GM19023 (cell line): ENCODE measurements around the gene EPHA5.

ENCODE experiments used
- ATAC-seq: cut with Tn5 transposase; IDR thresholded peaks from one replicate; pipeline ENCODE4 v1.9.1; 2021; ENCODE audit warnings: mild to moderate bottlenecking, moderate library complexity; ENCODE audit not compliant: unreplicated experiment

Gene EPHA5

DNA sequence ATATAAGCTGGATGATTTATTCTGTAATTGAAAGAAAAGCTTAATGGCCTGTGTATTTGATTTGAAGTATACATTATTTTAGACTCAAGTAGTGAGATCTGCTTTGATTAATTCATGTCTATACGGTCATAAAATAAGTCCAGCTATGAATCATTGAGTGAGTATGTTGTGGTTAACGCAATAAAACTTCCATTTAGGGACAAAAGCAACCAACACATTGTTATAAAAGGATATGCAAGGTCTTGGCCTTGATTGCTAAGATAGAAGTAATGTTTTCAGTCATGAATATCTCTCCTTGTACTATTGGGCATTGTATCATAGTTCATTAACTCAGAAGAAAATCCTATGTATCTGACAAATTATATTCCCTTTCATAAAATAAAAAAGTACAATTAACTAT is 162.1 kb downstream of the EPHA5 start:
- no peak for ATAC-seq

DNA sequence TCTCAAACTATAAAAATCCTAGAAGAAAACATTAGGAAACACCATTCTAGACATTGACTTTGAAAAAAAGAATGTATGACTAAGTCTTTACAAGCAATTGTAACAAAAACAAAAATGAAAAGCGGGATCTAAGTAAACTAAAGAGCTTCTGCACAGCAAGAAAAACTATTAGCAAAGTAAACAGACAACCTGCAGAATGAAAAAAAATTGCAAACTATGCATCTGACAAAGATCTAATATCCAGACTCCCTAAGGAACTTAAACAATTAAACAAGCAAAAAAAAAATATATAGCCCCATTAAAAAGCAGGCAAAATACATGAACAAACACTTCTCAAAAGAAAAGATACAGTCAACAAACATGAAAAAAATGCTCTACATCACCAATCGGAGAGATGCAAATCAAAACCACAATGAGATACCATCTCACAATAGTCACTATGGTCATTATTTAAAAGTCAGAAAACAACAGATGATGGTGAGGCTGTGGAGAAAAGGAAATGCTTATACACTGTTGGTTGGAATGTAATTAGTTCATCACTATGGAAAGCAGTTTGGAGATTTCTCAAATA is 168.1 kb downstream of the EPHA5 start:
- no peak for ATAC-seq

DNA sequence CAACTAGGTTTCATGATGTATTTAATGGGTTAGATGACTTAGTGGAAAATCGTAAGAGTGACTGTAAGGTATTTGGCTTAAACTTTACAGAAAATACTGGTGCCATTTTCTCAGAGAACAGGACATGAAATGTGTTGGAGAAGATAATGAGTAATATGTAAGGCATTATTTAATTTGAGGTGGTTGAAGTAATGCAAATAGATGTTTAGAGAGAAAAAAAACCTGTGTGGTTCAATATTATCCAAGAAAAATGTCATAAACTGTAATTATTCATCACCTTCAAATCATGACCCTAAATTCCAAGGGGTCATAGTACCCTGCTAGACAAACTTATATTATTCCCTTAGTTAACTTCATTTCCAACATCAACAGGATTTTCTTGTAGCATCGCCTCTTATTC is 171.7 kb downstream of the EPHA5 start:
- ATAC-seq: no peak

DNA sequence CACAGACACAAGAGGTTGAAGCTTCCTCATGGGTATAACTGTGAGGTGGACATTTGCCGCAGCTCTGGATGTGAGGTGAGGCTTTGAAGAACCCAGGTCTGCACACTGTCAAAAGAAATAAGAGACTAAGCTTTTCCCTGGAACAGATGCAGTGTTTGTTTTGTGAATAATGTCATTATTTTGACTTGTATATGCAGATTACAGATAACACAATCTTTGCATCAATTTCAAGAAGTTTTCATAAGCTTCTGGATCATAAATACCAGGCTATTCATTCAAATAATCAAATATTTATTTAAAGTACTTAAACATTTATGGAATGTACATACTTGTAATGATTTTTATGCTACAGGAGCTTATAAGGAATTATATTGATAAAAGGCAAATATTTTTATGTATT is 174.8 kb downstream of the EPHA5 start:
- ATAC-seq: no peak

DNA sequence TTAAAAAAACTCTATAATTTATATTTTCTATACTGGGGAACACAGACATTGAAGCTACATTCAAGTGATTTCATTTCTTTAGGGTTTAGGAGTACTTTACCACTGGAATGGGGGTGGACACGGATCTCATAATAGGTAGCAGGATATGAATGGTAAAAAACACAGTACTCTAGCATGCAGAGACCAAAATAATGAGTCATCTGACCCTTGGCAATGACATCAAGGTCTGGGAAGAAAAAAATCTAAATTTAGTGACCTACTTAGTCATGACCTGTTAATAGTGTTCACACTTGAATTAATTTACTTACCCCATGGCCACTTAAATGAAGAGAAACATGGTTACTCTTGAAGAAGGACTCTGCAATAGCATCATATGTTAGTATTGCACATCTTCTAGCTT is 187.9 kb downstream of the EPHA5 start:
- ATAC-seq: no peak

DNA sequence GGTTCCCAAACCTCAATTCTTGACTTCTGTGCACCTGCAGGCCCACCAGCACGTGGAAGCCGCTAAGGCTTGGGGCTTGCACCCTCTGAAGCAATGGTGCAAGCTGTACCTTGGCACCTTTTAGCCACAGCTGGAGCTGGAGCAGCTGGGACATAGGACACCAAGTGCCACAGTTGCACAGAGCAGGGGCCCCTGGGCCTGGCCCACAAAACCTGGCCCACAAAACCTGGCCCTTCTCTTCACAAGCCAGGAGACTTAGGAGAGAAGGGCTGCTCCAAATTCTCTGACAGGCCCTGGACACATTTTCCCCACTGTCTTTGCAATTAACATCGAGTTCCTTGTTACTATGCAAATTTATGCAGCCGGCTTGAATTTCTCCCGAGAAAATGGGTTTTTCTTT is 197.8 kb downstream of the EPHA5 start:
- no peak for ATAC-seq

DNA sequence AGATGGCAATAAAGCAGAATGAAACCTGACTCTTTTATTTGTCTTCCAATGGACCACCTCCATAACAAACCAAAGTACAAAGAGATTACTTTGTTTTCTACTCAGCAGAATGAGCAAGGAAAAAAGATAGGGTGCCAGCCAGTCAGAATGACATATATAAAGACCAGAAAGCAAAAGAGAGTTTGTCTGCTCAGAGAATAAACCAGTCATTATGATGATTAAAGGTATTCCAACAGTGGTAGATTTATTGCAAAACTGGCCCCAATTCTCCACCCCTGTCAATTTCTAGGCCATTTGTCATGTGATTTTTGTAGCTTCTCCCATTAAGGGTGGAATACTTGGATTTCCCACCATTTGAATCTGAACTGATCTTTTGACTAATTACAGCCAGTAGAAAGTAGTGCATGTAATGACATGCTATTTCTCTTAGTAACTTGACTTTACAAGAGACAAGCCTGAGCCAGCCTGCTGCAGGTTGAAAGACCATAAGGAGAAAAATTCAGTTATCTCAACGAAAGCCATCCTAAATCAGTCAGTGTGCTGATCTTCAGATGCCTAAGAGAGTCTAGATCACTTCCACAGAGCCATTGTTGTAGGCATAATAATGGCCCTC is 203.1 kb downstream of the EPHA5 start:
- no peak for ATAC-seq

DNA sequence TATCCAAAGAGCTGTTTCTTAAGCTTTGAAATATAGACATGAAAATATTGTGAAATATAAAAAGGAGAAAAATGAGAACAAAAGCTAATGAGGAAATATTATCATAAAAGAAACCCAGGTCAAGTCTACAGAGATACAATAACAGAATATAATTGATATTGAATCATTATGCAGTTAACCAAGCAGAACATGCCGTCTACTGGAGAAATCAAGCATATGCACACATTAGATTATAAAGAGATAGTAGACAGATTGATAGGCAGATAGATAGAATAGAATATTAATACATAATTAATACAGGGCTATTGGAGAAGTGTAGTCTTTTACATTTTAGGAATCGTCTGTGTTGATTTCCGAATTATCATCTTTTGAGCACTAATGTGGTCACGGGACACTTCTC is 208.5 kb downstream of the EPHA5 start:
- ATAC-seq: no peak

DNA sequence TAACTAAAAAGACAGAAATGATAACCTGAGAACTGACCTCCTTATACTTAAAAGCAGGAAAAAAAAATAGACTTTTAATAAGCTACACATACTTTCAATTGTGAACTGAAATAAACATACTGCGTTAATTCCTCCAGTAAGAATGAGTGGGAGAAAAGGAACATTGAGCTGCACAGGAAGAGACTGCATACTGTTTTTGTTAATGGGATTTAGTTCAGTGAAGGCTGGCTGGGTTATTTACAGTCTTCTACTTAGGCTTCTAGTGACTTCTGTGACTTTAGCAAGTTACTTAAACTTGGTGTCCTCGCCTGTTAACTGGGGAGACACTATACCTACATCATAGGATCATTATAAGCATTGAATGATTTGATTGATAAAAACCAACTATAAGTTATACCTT is 213.3 kb downstream of the EPHA5 start:
- ATAC-seq: no peak

DNA sequence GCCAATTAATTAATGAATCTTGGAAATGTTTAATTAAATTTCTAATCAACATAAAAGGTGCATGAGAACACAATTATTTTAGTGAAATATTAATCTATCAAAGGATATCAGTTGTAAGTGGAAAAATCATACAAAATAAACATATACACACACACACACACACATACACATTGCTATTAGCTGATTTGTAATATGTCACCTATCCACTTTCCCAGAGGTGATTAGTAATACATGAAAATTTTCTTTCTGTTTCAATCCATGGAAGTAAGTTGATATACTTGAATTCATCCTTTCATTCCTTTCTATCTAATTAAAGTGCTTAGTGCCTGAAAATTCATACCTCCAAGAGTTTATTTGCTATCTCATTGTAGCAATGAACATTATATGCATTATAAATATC is 213.7 kb downstream of the EPHA5 start:
- ATAC-seq: no peak

DNA sequence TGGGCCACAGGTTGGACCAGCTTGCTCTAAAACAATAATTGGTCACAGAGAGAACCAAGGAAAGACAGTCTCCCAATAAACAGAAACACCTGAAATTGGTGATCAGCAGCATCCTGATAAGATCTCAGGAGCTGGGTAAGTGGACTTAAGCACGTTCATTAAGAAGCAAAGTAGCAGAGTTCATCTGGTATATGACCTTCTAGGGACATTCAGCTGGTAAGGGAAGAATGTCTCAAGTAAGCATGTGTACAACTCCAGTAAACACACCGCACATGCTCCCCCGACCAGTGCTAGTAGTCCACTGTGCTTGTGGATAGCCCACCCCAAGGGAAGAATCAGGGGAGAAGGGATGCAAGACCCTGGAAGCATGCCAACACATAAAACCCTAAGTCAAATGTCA is 216.9 kb downstream of the EPHA5 start:
- no peak for ATAC-seq

DNA sequence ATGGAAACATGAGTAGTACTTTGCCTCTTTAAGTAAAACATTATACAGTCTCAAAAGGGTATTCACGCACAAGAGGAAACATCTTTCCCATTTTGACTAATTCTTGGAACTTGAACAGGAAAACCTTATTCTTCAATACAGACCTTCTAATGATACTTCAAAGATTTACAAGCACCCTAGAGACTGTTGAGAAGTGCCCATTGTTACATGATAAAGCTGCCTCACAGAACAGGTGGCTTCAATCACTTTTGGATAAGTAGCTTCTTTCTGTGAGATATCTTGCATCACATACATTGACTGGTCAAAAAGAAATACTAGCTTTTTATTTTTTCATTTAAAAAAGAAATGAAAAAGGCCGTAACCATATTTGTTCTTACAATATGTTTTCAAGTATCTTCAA is 219.4 kb downstream of the EPHA5 start:
- no peak for ATAC-seq

DNA sequence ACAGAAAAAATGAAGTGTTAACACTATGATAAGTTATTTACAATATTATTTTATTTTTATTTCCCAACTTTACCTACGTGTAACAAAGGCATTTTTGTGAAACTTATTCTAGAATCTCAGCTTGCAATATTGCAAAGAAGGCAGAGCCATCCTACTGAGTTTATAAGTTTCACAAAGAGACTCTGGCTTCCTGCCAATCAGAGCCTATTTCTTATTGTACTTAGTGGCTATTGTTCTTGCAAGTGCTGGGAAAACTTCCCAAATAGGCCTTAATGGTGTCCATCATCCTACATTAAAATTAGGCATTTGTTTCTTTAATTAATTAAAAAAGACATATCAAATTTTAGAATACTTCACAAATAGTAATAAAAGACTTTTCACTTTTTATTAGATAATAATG is 233.2 kb downstream of the EPHA5 start:
- ATAC-seq: no peak

DNA sequence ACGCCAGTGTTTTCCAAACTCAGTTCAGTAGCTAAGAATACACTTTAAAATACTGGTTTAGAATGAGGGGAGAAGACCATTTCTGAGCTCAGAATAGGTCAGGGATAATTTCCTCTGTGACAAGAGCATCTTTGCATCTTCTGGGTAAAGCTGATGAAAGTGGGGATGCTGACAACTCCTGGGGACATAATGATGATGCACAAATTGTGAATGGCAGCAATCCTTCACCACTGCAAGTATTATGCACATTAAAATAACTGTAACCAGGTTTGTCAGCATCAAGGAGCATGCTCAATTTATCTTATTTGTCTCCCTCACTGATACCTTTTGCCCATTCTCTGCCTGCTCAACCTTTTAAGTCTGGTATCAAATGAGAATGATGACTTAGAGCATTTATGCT is 248.2 kb downstream of the EPHA5 start:
- ATAC-seq: no peak

DNA sequence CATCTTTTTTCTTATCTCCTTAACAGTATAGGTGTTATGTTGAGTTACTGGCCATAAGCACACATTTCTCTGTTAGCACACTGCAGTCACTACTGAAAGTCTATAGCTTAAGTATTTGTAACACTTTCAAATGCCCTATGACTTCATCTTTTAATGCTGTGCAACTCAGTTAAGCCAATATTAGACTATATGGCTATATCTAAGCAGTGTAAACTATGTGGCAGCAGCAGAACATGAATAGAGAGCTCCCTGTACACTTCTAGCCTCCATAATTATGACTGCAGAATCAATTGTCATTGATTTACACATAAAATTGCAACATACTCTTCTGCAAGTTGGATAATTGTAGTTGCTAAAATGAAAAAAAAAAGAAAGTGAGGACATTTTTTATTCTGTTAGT is 250.3 kb downstream of the EPHA5 start:
- ATAC-seq: no peak

DNA sequence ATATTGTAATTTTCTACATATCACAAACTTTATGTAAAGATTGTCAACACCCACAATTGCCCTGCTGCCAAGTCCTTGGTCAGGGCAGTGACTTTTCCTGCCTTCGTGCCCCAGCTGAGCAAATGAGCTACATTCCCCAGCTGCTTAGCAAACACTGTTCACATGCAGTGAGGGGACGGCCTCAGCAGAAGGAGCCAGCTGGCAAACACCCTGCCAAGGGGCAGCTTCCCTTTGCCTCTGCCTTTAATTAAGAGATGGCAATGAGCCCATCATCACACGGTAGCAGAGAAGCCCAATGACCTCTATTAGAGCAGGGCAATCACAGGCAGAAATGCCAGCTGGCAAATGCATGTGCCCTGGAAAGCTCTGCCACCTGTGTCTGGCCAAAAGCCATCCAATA is 253.4 kb downstream of the EPHA5 start:
- no peak for ATAC-seq

DNA sequence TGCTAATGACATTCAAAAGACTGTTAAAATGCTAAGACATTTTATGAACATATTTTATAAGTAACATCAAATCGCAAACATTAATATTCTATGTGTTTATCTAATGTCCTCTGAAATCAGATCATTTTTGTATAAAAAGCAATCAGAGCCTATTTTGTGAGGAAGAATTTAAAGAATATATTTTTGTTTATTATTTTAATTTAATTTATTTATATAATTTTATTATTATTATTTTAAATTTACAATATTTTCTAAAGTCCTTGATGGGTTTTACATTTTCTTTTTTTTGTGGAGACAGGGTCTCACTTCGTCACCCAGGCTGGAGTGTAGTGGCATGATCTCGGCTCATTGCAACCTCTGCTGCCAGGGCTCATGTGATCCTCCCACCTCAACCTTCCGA is 262.8 kb downstream of the EPHA5 start:
- ATAC-seq: no peak

DNA sequence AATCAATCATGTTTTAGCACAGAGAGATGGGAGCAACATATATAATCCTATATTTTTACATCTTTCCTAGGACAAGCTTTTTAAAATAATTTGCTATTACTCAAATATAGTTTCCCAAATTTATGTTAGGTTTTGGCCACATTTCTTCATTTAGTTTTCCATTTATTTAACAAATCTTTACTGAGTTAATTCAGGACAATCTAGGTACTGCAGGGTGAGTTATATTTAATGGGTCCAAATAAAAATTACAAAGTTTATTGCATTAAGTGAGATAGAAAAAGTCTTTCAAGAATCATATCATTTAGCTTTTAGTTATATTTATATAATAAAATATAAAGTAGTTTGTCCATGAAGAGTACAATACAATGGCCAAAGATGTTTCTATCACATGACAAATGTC is 269.2 kb downstream of the EPHA5 start:
- ATAC-seq: no peak

DNA sequence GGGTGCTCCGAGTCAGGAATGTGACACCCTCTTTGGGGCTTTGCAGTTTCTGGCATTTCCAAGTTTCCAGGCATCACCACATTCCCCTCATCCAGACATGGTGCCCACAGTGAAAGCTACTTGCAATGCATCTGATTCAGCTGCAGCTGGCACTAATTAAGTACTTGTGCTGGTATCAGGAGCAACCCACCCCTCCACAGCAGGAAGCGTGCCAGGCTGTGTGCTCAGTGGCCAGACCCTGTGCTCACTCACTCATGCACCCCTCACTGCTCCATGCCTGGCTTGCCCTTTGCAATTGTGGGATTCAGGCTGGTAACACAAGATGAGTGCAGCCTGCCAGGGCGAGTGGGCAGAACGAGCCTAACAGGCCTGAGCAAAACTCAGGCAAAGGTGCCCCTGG is 271.2 kb downstream of the EPHA5 start:
- ATAC-seq: no peak

DNA sequence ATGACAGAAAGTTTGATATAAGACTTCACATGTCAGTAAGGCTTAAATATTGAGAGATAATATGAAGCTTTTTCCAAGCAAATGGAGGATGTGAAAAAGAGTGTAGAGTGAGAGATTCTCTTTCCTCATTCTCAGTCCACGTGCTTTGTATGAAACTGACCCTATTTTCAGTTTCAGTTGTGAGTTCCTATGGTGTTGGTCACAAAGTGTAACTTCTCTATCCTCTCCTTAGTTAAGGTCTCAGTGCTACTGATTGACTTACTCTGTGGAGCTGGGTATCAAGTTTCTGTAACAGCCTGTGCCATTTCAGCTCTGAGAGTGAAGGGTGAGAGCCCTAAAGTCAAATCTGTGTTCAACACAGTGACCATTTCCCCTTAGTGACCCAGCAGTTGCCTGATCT is 277.2 kb downstream of the EPHA5 start:
- ATAC-seq: no peak

DNA sequence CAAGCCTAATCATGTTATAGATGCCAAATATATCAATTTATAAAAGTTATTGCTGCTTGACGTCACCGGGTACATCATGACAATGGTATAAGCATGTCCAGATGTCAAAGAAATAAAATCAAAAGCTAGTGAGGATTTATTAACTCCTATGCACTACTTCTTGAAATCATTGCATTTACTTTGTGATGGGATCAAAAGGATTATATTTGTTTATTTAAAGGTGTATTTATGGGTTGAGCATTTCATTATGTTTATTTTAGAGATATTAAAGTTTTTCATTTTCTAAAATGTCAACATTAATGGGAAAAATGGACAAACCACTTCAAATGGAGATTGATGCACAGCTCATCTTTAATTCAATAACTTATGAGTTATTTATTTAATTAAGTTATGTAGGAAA is 277.8 kb downstream of the EPHA5 start:
- ATAC-seq: no peak

DNA sequence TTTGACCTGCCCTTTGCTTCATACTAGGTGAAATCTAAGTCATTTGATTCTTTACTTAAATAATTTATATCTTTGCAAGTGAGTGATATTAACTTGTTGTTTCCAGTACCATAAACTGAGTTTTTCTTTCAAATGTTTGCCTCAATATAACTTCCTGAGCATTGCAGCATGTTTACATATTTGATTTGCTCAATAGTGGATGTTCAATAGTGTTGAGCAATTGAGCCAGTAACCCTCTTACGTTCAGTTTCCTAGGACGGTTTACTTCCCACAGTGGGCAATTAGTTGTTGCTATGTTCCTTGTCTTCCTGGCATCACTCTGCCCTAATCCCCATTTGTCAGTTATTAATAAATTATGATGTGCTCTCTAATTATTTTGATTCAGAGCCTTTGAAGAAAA is 278.5 kb downstream of the EPHA5 start:
- no peak for ATAC-seq

DNA sequence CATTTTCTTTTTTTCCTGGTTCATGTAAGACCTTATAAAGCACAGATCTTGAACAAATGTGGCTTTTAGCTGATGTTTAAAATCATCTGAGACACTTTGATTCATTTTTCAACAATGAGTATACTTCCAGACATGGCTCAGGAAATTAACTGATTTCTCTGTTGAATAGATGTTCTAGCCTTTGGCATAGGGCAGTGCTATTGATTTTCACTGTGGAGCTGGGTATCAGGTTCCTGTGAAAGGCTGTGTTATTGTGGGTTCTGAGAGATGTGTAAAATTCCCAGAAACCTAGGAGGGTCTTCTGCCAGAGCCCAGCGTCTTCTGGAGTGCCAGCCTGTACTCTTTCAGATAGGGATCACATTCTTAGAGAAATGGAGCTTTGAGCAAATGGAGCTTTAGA is 278.9 kb downstream of the EPHA5 start:
- ATAC-seq: no peak
